ENCODE measurements around the gene SNAP25.

Gene SNAP25

DNA sequence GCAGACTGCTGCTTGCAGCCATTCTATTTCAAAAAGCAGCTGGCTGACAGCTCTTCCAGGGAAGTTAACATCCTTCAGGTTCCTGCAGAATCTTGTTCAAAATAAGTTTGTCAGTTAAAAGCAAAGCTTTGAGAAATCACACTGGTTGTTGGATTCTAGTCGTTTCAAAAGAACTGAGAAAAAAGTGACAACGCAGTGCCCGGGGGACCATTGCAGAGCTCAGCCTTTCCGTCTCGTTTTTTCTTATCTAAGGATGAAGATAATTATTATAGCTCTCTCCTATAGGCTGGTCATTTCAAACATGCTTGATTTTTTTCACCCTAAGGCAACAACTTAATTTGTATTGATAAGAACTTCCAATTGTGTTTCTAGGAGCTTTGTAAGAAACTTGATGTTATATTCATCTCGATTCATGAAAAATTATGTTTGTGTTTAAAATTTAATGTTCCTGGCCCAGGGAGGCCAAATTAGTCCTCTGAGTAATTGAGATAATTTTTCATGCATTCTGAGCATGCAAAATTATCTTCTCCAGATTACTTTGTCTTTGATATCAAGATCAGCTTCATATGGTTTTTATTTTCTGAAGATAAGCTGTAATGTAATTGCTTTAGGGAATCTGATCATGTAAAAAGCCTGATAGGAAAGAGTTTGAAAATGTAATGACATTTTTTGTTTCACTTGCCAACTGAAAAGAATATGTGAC lies 58.4 kb downstream of the SNAP25 start:
- Histone ChIP-seq H3K27me3 (ENCODE audit: low read length) (no peaks in the 10 kb centered on the region), H3K9me3 (ENCODE audit: insufficient read depth, low read length) (no peaks in the 10 kb centered on the region), H3K27ac (ENCODE audit: low read depth, low read length) (no peak overlapping the region), H3F3A (ENCODE audit: insufficient read depth) (no peaks in the 10 kb centered on the region), H3K4me3 (ENCODE audit: insufficient read depth, low read length, poor library complexity, severe bottlenecking) (no peak overlapping the region), H4K20me1 (ENCODE audit: low read depth, low read length) (no peaks in the 10 kb centered on the region), H3K36me3 (ENCODE audit: low read length) (no peaks in the 10 kb centered on the region), H3K9ac (ENCODE audit: low read length) (no peak overlapping the region), H3K79me2 (ENCODE audit: insufficient read depth, low read length) (no peaks in the 10 kb centered on the region), H2AFZ (ENCODE audit: low read depth, low read length, severe bottlenecking) (no peak overlapping the region), H3K4me2 (ENCODE audit: low read depth, low read length, poor library complexity, severe bottlenecking) (no peak overlapping the region), H3K9me2 (replicated peaks; ENCODE audit: insufficient read depth, low read length) (no peaks in the 10 kb centered on the region)
- TF ChIP-seq, protein P1, sequence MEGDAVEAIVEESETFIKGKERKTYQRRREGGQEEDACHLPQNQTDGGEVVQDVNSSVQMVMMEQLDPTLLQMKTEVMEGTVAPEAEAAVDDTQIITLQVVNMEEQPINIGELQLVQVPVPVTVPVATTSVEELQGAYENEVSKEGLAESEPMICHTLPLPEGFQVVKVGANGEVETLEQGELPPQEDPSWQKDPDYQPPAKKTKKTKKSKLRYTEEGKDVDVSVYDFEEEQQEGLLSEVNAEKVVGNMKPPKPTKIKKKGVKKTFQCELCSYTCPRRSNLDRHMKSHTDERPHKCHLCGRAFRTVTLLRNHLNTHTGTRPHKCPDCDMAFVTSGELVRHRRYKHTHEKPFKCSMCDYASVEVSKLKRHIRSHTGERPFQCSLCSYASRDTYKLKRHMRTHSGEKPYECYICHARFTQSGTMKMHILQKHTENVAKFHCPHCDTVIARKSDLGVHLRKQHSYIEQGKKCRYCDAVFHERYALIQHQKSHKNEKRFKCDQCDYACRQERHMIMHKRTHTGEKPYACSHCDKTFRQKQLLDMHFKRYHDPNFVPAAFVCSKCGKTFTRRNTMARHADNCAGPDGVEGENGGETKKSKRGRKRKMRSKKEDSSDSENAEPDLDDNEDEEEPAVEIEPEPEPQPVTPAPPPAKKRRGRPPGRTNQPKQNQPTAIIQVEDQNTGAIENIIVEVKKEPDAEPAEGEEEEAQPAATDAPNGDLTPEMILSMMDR (IDR thresholded peaks at IDR 0.05; ENCODE audit: insufficient read depth, low read length, poor library complexity, severe bottlenecking): no peak
- TF ChIP-seq EZH2phosphoT487 (conservative IDR thresholded peaks at IDR 0.05; ENCODE audit: low read length): no peak

DNA sequence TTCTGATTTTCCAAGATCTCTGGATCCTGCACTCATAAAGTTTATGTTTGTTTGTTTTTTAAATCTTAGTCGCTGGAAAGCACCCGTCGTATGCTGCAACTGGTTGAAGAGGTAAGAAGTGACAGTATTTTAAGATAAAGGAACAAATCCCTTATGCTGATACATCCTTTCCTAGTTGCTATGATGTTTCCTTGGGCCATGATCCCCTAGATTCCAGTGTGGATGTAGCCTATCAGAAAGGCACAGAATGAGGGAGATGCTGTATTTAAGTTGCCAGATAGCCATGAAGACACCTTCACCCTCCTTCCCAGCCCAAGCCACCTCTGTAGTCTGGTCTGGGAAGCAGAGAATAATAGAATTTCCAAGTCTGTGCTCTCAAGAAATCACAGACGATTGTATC lies 59.0 kb downstream of the SNAP25 start:
- H3F3A ChIP-seq (ENCODE audit: insufficient read depth): no peaks in the 10 kb centered on the region
- H3K4me3 ChIP-seq (ENCODE audit: insufficient read depth, low read length, poor library complexity, severe bottlenecking): no peak overlapping the region
- no peaks in the 10 kb centered on the region for H3K9me3 ChIP-seq (ENCODE audit: insufficient read depth, low read length)
- TF ChIP-seq, protein P1 (IDR thresholded peaks at IDR 0.05; ENCODE audit: insufficient read depth, low read length, poor library complexity, severe bottlenecking): no peak
- no peak for TF ChIP-seq EZH2phosphoT487 (conservative IDR thresholded peaks at IDR 0.05; ENCODE audit: low read length)
- H3K27ac ChIP-seq (ENCODE audit: low read depth, low read length): no peak overlapping the region
- no peaks in the 10 kb centered on the region for H3K27me3 ChIP-seq (ENCODE audit: low read length)
- no peaks in the 10 kb centered on the region for H3K36me3 ChIP-seq (ENCODE audit: low read length)
- H3K79me2 ChIP-seq (ENCODE audit: insufficient read depth, low read length): no peaks in the 10 kb centered on the region
- no peaks in the 10 kb centered on the region for H4K20me1 ChIP-seq (ENCODE audit: low read depth, low read length)
- H2AFZ ChIP-seq (ENCODE audit: low read depth, low read length, severe bottlenecking): no peak overlapping the region
- no peaks in the 10 kb centered on the region for H3K9me2 ChIP-seq (replicated peaks; ENCODE audit: insufficient read depth, low read length)
- no peak overlapping the region for H3K9ac ChIP-seq (ENCODE audit: low read length)
- no peak overlapping the region for H3K4me2 ChIP-seq (ENCODE audit: low read depth, low read length, poor library complexity, severe bottlenecking)

DNA sequence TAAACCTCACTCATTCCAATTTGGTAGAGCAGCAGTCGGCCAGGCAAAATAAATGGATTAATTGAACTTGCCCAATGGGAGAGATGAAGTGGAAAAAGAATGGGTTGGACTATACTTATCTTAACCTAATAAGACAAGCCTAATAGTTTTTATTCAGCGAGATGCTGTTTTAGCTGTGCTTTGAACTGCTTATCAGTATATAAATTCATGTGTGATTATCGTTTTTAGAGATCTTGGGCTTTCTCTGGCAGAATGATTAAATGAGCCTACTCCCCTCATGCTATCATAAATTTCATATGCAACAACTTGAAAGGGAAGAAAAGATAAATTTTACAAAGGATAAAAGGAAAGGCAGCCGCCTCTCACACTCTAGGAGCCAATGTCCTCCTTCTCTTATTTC lies 59.8 kb downstream of the SNAP25 start:
- no peak for TF ChIP-seq EZH2phosphoT487 (conservative IDR thresholded peaks at IDR 0.05; ENCODE audit: low read length)
- TF ChIP-seq, protein P1 (IDR thresholded peaks at IDR 0.05; ENCODE audit: insufficient read depth, low read length, poor library complexity, severe bottlenecking): no peak
- Histone ChIP-seq H3K27ac (ENCODE audit: low read depth, low read length) (no peak overlapping the region), H3K9me2 (replicated peaks; ENCODE audit: insufficient read depth, low read length) (no peaks in the 10 kb centered on the region), H4K20me1 (ENCODE audit: low read depth, low read length) (no peaks in the 10 kb centered on the region), H3K9ac (ENCODE audit: low read length) (no peak overlapping the region), H3K27me3 (ENCODE audit: low read length) (no peaks in the 10 kb centered on the region), H3F3A (ENCODE audit: insufficient read depth) (no peaks in the 10 kb centered on the region), H3K36me3 (ENCODE audit: low read length) (no peaks in the 10 kb centered on the region), H3K4me3 (ENCODE audit: insufficient read depth, low read length, poor library complexity, severe bottlenecking) (no peak overlapping the region), H3K9me3 (ENCODE audit: insufficient read depth, low read length) (no peaks in the 10 kb centered on the region), H2AFZ (ENCODE audit: low read depth, low read length, severe bottlenecking) (no peak overlapping the region), H3K4me2 (ENCODE audit: low read depth, low read length, poor library complexity, severe bottlenecking) (no peak overlapping the region), H3K79me2 (ENCODE audit: insufficient read depth, low read length) (no peaks in the 10 kb centered on the region)
